Transverse colon (tissue), 4 donors: Measurements from ENCODE around the gene GOLGA6L2.

Source experiments
- POLR2A ChIP-seq: fragments of 450-650 bp; IDR thresholded peaks from one replicate; pipeline ENCODE4 v1.6.1; 2016; ENCODE audit warnings: antibody characterized with exemption, mild to moderate bottlenecking, moderate library complexity
- POLR2AphosphoS5 ChIP-seq, 3 donors: sonication (generic); formaldehyde crosslinking; IDR thresholded peaks; one replicate each; pipeline ENCODE4 v1.6.1; 2016; ENCODE audit warnings: antibody characterized with exemption in 3 of 3
- TF ChIP-seq, protein P1 (sequence below), 5 experiments: fragments of 200-600 bp in 3 of 5; fragments of 450-650 bp in 2 of 5; sonication (generic) in 3 of 5; IDR thresholded peaks; 1 replicate in 2 of 5; 2 replicates in 3 of 5; pipeline ENCODE4 v1.5.1; 2016 to 2017; ENCODE audit warnings: antibody characterized with exemption in 5 of 5, inconsistent platforms in 3 of 5, mild to moderate bottlenecking in 2 of 5, moderate library complexity in 1 of 5

DNA sequence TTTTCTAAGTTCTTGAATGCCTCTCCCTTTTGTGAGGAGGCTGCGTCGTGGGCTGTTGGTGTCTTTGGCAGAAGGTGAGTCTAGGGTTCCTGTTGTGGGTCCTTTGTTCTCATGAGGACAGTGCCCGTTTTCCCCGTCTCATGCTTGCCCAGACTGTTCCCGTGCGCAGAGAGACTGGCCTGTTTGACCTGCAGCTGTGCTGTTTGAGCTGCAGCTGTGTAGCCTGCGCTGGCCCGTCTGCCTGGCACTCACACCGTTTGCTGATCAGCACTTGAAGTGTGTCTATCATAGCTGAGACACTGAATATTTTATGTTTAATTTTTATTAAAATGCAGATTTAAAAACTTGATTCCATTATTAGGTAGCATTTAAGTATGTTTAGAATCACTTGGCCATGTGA lies 9.9 kb downstream of the GOLGA6L2 start:
- TF ChIP-seq POLR2AphosphoS5 (IDR thresholded peaks at IDR 0.05) (no peak), POLR2A (no peak)
- TF ChIP-seq, protein P1, sequence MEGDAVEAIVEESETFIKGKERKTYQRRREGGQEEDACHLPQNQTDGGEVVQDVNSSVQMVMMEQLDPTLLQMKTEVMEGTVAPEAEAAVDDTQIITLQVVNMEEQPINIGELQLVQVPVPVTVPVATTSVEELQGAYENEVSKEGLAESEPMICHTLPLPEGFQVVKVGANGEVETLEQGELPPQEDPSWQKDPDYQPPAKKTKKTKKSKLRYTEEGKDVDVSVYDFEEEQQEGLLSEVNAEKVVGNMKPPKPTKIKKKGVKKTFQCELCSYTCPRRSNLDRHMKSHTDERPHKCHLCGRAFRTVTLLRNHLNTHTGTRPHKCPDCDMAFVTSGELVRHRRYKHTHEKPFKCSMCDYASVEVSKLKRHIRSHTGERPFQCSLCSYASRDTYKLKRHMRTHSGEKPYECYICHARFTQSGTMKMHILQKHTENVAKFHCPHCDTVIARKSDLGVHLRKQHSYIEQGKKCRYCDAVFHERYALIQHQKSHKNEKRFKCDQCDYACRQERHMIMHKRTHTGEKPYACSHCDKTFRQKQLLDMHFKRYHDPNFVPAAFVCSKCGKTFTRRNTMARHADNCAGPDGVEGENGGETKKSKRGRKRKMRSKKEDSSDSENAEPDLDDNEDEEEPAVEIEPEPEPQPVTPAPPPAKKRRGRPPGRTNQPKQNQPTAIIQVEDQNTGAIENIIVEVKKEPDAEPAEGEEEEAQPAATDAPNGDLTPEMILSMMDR (IDR thresholded peaks at IDR 0.05): no peak
